GM19455 (cell line): ENCODE results near the gene KCNE2.

ENCODE experiments used
- ATAC-seq: cut with Tn5 transposase; IDR thresholded peaks from one replicate; pipeline ENCODE4 v1.9.1; 2021; ENCODE audit not compliant: unreplicated experiment

The KCNE2 gene, protein sequence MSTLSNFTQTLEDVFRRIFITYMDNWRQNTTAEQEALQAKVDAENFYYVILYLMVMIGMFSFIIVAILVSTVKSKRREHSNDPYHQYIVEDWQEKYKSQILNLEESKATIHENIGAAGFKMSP

DNA sequence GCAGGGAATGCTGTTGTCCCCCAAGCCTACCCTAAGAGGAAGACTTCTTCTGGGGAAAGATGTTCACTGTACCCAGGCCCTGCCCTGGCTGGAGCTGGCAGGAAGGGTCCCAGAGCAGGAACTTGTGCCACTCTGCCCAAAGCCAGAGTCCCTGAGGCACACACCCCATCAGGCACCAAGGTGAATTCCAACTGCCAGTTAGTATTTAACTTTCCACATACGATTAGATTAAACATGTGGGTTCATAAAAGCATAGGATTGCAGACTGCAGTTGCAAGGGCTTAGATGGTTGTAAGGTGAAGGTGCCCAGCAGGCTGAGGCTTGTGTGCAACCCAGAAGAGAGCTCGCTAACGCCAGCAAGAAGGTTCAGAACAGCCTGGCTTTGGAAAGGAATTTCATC lies at the start of gene KCNE2:
Gene KCNE2 (plus strand): TSS at position 274 of the 400 bp plus-strand sequence. CDS start 6,473 bp downstream, outside the sequence.
- ATAC-seq, result no peak

DNA sequence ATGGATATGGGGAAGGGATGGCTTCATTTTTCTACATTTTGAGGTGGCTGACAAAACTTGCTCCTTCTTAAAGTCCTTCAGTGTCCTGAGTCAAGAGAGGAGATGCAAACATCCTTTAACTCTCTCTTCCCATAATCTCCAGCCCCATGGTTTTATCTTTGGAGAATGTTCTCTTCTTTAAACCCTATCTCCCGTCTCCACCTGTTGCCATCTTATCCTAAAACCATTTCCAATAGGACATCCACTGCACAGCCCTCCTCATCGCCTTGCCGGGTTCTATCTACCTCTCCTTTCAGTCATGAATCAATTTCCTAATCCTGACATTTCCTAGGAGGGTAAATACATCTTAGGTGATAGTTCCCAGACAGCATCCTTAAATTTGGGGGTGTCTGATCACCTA lies 44.2 kb upstream of the KCNE2 start:
- no peak for ATAC-seq

DNA sequence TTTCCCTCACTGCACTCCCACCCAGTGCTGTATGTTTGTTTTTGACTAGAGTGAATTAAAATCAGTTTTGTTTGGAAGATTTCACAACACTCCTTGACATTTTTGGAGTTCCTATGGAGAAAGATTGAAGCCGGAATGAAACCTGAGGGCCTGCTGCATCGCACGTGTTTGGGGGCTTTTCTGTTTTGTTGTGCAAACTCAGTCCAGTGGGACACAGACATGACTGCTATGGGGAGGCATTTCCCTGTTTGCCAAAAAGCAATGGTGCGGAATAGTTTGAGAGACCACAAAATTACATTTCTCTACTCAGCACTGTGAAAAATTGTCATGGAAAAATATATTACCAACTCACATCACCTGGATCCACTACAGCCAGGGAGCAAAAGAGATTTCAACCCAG lies 43.8 kb upstream of the KCNE2 start:
- no peak for ATAC-seq

DNA sequence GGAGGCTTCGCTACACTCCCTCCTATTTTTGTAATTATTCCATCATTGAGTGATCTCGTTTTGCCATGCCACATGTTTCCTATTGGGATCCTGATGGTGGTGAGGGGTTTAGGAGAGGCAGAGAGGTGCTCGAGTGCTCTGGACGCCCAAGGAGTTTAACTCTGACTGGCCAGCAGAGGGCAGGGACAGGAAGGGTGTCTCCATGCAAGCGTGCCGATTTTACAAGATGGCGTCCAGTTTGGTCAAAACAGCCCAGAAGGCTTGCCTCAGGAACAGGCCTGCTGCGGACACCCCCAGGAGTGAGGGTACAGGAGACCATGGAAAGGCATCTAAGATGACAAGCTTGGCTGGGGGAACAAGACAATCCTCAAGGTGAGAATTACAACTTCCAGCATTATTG lies 33.8 kb upstream of the KCNE2 start:
- no peak for ATAC-seq

DNA sequence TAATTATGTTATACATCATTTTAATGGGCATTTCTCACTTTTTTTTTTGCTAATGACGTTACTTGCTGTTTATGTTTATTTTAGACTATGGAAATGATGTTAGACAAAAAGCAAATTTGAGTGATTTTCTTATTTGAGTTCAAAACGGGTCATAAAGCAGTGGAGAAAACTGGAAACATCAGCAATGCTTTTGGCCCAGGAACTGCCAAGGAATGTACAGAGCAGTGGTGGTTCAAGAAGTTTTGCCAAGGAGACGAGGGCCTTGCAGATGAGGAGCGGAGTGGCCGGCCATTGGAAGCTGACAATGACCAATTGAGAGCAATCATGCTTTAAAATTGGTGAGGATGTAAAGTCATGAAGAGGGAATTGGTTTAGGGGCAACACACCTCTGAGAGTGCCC lies 32.1 kb upstream of the KCNE2 start:
- no peak for ATAC-seq

DNA sequence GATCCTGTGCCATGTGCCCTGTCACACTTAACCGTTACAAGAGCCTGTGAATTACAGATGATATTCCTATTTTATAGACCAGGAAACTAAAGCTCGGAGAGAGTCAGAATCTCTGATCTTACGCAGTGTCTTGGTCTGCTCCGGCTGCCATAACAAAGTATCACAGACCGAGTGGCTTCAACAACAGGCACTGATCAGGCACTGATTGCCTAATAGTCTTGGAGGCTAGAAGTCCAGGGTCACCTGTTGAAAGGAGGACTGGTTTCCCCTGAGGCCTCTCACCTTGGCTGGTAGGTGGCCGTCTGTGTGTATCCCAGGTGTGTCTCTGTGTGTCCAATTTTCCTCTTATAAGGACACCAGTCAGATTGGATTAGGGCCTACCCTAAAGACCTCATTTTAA lies 31.5 kb upstream of the KCNE2 start:
- ATAC-seq, result no peak

DNA sequence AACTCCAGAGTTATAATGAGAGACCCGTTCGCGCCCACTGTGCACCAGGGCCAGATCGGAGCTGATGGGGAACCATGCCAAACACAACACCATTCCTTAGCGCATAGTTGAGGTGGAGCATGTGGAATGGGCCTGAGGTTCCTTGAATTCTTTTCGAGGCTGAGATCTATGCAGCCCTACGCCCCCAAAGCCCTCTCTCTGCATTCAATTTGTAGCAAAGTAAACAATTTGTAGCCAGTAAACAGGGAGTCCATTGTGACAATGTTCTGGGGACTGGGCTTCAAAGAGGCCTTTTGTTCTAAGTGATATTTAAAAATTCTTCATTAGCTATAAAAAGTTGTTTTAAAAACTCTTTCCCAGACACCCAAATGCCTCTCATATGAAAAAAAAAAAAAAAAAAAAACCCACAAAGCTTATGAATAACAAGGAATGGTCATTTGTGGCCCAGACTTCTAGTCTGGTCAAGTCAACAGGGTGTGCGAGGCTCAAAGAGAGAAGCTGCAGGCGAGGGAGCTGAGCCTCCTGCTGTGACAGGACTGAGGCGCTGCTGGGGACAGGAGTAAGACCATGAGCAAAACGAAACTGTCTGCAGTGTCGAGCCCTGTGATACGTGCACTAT lies 30.6 kb upstream of the KCNE2 start:
- no peak for ATAC-seq

DNA sequence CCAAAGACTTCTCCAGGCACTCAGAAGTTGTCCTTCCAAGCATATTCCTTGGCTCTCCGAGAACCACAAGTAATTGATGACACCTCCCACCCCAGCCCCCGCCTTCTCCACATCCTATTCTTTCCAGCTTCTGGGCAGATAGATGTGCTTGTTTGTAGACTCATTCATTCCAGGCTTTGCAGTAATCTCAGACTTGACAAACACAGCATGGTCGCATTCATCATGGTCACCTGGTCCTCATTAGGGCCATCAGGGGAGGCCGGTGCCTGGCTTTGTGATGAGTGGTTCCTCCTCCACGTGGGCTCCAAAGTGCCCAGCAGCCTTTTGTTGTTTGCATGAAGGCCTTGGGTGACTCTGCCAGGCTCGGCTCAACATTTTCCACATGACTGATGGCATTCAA lies 28.5 kb upstream of the KCNE2 start:
- no peak for ATAC-seq

DNA sequence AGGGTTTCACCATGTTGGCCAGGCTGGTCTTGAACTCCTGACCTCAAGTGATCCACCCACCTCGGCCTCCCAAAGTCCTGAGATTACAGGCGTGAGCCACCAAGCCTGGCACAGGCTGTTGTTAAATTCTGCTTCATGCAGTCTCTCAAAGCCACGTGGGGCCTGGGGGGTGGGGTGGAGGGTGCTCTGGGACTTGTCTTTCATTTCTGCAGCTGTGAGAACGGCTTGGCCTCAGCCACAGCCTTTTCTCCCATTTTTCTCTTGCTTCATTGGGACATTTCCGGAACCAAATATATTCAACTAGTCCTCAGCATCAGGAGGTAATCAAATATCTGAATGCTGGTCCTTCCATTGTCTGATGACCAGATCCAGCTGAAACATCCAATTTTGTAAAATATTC lies 27.6 kb upstream of the KCNE2 start:
- no peak for ATAC-seq

DNA sequence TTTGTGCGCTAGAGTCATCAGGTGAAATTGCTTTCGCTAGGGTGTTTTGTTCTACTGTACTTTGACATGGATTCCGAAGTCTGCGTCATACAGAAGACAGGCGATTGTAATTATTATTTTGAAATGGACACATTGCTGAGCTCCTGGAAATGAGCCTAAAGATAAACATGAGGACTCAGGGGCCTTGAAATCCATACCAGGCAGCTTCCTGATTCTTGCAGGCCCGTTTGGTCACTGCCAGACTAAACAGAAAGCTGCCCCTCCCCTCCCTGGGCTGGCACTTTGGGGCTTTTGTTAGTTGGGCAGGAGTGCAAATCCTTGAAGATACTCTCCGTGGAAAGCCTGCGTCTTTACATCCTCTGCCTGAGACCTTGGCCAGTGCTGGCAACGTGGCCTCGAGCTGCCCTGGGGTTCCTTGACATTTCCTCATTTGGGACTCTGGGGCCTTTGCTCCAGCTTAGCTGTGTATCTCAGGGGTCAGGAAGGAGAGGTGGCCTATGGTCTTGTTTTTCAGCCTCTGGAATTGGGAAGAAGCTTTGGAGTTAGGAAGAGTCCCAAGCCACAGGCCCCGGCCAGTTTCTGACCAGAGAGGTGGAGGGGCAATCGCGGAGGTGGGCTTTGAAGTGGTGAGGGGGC lies 26.9 kb upstream of the KCNE2 start:
- ATAC-seq, result no peak

DNA sequence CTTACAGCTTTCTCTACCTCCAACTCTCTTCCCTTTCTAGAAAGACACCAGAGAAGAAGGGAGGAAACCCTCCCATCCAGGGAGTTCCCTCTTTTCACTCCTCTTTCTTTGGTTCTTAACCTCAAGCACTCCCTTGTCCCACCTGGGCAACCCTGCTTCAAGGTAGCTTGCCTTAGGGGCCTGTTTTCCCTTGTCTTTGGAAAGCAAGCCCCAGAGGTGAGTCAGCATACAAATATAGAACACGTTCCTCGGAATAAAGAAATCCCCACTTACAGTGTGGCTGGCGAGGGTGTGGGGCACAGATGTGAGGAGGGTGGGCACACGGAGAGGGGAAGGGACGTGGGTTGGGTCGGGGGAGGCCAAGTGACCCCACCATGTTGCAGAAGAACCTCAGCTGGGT lies 26.1 kb upstream of the KCNE2 start:
- no peak for ATAC-seq

DNA sequence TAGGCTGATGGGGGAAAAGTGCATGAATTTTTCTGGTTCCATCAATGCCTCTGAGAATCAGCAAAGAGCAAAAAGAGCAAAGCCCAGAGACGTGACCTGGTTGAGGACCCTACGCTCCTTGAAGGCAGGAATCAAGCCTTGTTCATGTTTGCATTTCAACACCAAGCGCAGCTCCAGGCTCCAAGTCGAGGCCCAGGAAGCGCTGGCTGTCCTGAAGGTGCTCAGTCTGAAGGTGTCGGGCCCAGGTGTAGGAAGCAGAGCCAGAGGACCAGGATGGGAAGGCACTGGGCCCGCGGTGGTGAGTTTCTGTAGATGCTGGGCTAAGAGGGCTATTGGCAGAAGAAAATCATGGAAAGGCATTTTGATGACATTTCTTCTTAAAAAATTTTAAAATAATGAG lies 25.6 kb upstream of the KCNE2 start:
- no peak for ATAC-seq

DNA sequence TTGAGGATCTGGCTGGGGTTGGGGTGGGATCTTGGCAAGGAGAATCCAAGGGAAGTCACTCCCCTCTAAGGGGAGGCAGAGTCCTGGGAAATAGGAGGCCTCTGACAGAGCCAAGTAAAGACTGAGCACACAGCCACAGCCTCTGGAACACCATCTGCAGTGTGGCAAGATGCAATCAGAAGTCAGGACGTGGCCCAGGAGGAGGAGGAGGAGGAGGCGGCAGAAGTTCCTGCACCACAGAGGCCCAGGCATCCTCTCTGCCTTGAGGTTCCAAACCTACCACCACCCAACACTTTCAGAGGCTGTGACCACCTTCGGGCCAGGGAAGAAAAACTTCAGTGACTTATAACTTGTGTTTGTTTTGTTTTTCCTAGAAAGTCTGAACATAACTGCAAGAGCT lies 23.7 kb upstream of the KCNE2 start:
- no peak for ATAC-seq

DNA sequence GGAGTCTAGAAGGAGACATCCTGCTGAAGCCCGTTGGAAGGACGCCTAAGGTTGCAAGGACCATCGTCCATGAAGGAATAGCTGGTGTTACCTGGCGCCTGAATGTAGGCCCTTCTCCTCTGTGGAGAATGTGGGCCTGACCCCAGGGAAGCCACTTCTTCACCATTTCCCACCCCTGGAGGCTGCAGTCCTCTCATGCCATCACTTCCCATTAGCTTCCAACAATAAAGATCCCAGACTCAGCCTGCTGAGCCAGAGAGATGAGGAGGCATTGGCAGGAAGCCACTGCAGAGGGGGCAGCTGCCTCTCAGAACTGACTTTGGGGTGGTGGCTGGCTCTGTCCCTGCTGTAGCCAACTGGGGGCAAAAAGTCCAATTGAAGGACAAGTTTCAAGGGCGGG lies 21.3 kb upstream of the KCNE2 start:
- ATAC-seq, result no peak

DNA sequence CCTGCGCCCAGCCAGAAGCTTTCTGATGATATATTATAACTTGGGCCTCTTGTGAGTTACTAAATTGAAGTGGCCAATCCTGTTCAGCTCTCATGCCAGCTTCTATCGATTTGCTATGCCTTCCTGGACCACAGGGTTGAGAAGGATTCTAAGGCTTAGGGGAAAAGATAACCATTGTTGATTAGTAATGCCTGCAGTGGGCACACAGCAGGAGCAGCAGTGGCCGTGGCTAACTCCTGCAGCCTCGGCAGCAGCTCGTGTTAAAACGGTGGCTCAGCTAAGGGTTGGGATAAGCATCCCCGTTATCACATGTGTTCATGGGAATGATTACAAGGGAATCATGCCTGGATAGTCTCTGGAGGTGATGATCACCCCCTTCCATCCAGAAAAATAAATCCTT lies 20.5 kb upstream of the KCNE2 start:
- no peak for ATAC-seq

DNA sequence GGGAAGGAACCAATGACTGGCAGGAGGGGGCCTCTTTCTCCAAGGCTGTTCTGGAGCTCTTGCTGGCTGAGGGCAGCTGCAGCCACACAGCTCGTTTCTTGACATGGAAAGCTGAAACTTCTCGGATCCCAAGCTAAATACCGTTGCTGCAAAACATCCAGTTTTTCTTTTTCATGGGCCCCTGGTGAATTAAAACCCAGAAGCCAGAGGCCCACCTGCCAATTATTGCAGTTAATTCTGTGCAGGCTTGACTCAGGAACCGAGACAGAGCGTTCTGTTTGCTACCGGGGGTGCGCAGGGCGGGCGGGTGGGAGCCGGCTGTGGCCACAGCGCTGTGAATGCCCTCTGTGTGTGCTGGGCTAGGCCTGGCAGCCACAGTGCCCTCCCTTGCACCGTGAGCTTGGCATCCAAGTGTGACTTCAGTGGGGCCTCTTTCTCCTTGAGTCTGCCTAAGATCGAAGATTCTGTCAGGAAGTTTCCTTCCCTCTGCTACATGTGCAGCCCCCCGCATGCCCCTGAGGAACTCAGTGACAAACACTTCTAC lies 19.9 kb upstream of the KCNE2 start:
- no peak for ATAC-seq

DNA sequence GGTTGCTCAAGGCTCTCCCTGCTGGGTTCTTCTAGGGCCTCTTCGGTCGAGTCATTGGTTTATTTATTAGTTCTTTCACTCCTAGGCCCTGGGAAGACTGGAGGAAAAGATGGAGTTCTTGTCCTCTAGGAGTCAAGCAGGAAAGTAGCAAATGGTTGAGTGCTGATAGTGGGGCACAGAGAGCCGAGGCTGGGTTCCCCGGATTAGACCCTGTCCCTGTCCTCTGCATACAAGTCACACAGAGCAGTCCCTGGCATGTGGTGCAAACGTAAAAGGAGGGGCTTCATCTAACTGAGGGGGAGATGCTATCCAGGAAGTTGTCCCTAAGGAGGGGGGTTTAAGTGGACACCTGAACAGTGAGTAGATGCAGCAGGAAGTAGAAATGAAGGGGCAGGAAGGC lies 19.2 kb upstream of the KCNE2 start:
- no peak for ATAC-seq

DNA sequence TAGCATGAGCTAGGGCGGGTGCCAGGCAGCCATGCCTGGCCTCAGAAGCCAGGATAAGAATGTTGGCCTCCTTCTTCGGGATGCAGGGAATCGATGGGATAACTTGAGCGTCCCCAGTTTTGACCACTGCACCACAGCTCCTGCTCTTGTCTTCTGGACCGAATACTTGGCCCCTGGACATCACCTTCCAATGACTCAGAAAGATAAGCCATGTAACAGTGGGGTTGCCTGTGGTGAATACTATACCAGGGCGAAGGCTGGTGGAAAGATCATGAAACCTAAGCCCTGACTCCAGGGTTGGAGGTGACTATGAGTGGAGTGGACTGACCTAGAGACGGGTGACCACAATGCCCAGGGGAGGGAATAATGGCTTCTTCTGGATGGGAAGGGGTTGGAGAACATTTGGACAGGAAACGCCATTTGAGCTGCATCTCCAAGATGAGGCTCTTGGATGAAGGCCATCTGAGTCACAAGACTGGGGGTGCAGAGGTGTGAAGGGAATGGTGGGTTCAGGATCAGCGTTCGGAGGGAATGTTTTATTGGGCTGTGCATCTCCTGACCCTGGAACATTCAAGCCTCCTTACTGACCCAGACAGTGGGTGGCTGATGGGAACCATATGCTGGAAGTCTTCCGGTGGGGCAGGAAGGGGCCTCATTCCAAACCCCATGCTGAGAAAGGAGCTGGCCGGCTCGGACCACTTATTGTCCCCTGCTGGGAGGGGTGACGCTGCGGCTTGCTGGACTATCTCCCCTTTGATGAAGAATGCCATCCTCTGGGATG lies 18.5 kb upstream of the KCNE2 start:
- ATAC-seq, result no peak

DNA sequence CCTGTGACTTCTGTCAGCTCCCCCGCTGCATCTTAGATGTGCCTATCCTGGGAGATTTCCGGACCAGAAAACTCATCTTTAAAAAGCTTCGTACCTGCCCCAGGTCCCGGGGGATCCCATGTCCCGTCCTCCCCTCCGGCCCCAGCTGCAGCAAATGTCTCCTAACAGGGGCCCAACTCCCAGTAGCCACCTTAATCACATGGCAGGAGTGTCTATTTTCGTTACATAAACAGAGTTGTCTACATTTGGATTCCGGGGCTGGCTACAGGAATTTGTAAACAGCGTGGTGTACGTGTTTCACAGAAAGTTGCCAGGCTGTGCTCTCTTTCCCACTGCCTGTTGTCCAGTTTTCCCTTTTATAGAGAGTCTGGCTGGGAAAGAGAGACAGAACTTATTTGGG lies 17.9 kb upstream of the KCNE2 start:
- no peak for ATAC-seq

DNA sequence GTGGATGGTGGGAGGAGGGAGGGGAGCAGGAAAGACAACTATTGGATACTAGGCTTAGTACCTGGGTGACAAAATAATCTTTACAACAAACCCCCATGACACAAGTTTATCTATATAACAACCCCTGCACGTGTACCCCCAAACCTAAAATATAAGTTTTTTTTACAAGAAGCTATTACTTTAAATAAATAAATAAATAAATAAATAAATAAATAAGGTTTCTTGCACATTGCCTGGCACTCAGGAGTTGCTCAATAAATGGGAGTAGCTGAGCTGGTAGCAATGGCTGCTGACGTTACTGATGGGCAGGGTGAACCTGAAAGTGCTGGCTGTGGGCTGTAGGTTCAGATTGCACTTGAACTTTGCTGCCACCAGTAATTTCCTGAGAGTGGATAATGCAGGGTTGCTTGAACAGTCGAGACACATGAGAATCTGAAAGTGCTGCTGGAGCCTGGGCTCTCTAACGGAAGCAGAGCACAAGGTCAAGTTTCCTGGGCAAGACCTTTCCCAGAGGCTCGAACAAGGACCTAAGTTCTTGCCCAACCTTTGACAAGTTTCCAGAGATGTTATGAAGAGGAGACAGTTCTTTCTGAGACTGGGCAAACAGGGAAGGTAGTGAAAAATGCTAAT lies 14.8 kb upstream of the KCNE2 start:
- ATAC-seq, result no peak

DNA sequence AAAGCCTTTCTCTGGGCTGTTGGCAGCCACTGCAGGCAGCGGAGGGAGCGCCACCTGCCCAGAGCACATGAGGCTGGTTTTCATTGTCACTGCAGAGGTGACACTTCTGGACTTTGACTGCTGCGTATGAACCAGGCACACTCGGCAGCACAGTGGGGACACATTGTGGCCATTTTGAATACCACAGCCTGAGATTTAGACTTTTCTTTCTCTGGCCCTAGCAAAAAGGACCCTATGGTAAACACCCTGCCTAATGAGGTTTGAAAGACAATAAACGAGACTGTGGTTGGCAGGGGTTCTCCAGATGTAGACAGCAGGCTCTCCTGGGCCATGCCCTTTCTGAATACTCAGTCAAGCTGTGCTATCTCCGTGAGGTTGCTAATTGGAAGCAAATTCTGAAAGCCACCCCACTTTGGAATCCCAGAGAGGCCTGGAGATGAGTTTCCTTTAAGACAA lies 12.0 kb upstream of the KCNE2 start:
- ATAC-seq, result peak; percentile 66
